HG03280 (cell line): ENCODE results near the gene FKTN.

ENCODE experiments used
- ATAC-seq: cut with Tn5 transposase; IDR thresholded peaks from one replicate; pipeline ENCODE4 v1.9.1; 2021; ENCODE audit warnings: mild to moderate bottlenecking, moderate library complexity; ENCODE audit not compliant: unreplicated experiment

The FKTN gene

GRCh38 chr9:105625088-105625487, 67.2 kb downstream of the FKTN start:
- ATAC-seq = no peak

DNA sequence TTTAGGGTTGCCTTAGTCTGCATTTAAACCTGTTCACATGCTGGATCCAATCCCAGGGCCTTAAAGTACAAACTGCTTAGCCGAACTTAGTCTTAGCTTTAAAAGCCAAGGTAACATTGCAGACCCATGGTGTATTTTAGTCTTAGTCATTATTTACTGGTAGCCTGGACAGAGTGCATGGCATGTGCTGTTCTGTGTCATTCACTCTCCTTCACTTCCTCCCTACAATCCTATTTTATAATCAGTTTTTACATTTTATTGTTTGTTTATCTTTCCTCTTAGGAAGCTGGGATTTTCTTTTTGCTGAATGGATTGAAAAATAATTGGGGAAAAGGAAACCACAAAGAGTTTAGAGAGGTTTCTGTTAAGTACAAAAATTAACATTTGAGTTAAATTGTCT, 74.9 kb downstream of the FKTN start:
- ATAC-seq = no peak

DNA sequence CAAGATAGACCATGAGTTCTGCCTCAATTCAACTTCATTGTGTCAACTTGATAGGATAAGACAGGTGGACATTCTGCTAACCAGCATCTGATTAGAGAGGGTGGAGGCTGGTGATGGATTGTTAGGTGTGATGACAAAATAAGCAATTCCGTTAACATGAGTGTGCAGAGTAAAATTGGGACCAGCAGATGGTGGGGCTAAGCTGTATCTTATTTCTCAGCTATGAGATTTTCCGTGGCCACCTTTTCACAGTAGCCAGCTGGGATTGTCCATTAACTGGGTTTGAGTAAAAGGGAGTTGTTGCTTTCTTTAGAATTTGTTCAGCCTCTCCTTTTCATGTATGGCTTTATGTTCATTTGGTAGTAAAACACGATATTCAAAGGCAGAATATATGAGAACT, 75.5 kb downstream of the FKTN start:
- no peak for ATAC-seq

GRCh38 chr9:105636331-105636730, 78.4 kb downstream of the FKTN start:
- ATAC-seq = no peak

DNA sequence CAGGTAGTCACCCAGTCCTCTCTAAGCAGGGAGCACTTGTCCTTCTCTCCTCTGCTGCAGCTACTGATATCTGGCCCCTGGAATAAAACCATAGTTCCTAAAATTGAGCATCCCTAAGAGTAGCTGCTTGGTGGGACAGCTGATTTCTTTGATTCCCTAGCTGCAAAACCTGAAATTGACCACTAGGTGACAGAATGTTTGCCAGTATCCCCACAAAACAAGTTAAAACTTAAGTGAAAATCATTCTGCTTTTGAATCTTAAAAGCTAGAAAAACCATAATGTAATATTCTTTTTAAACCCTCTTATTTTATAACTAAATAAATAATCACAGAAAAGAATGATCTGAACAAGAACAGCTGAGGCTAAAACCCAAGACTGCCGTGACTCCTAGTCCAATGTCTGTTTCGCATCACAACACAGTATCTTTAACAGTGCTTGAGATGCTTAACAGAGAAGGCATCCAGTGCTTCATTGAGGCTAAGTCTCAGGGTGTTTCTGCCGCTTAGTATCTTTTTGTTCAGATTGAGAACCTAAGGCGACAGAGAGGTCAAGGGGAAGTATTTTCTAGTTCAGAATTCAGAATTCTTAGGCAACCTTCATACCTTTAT, 80.0 kb downstream of the FKTN start:
- ATAC-seq = no peak

- ATAC-seq = no peak
Measured at GRCh38 chr9:105639936-105640335, 82.0 kb downstream of the FKTN start.

DNA sequence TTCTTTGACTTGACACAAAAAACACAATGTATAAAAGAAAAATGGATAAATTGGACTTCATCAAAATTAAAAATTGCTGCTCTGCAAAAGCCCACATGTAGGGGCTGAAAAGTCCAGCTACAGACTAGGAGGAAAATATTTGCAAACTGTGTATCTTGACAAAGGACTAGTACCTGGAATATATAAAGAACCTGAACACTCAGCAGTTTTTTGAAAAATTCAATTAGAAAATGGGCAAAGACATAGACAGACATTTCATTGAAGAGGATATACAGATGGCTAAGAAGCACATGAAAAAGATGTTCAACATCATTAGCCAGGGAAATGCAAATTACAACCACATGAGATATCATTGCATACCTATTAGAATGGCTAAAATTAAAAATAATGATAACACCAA, 85.9 kb downstream of the FKTN start:
- ATAC-seq = no peak

- no peak for ATAC-seq
Measured at GRCh38 chr9:105646879-105647594, 89.1 kb downstream of the FKTN start.

DNA sequence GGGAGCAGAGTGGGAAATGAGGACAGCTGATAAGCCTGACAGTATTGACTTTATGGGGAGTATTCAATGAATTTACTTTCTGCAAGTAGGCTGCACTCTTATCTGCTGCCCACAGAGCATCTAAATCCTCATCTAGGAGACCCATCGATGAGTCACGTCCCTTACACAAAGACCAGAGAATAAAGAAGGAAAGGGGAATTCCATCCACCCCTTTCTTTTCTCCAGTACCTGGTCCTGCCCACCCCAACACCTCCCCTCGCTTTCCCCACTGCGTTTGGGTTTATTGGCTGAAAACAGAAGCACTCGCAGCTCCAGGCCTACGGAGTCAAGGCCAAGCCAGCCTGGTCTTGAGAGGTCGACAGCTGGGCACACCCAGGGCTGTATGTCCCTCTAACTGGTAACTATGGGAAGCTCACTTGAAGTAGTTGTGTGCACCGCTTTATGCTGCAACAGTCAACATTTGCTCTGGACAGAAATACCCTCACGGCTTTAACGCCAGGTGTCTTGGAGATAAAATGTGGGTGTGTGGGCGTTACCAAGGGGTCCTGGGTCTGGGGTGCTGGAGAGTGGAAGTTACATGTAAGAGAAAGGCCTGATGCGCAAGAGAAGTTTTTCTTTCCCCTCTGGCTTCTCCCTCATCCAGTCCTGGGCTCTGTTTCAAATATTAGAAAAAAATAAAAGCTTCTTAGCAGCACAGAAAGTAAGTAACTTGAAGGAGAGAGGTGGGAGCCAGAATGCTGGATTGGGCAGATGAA, 89.8 kb downstream of the FKTN start:
- no peak for ATAC-seq

GRCh38 chr9:105651806-105652205, 93.9 kb downstream of the FKTN start:
- no peak for ATAC-seq

GRCh38 chr9:105656131-105656921, 98.4 kb downstream of the FKTN start:
- peak; percentile 52 for ATAC-seq

- no peak for ATAC-seq
Measured at GRCh38 chr9:105658351-105658750, 100.4 kb downstream of the FKTN start.

DNA sequence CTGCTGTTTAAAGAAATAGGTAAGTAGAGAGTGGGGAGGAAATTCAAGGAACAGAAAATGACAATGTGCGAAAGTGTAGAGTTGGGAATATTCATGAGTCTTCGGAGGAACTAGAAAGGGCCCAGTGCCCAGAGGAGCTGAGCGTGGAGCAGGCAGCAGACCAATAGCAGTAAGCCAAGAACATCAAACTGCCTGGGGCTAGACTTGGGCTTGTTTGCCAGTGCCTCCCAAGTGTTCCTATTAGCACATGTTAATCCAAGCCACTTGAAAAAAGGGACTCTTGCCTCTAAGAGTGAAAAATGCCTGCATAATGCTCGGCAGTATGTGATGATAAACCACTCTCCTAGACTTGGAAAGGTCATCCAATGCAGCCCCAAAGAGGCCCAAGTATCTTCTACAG, 103.1 kb downstream of the FKTN start:
- no peak for ATAC-seq

DNA sequence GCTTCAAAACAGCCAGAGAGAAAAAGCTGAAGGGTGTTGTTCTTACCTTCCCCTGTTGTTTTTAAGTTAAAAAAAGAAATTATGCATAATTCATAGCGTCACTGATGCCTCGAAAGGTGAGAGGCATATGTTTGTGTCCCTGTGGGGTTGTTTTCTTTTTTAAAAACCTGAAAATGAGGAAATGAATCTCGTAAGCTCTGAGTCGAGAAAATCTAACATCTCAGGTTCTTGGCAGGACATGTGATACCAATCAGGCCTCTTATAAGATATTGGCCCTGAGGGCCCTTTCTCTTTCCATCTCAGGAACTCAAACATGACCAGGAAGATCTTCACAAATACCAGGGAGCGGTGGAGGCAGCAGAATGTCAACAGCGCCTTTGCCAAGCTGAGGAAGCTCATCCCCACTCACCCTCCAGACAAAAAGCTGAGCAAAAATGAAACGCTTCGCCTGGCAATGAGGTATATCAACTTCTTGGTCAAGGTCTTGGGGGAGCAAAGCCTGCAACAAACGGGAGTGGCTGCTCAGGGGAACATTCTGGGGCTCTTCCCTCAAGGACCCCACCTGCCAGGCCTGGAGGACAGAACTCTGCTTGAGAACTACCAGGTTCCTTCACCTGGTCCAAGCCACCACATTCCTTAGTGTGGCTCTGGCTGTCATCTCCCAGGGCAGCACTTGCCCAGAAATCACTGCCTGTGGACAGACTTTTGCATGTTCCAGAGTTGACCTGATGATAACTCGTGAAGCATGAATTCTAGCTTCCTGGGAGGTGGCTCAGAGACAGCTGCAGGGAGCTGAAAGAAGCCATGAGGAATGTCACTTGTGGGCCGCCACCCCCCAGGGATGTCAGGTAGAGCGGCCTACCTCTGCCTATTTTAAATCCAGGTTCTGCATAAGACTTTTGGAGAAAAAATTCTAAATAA, 104.5 kb downstream of the FKTN start, which contains the start of gene TAL2:
TAL2 (plus strand) TSS at position 274 of the 921 bp plus-strand sequence; CDS start at position 314, 40 bp downstream.
- ATAC-seq = peak; percentile 87

- no peak for ATAC-seq
Measured at GRCh38 chr9:105663914-105664313, 106.0 kb downstream of the FKTN start.

DNA sequence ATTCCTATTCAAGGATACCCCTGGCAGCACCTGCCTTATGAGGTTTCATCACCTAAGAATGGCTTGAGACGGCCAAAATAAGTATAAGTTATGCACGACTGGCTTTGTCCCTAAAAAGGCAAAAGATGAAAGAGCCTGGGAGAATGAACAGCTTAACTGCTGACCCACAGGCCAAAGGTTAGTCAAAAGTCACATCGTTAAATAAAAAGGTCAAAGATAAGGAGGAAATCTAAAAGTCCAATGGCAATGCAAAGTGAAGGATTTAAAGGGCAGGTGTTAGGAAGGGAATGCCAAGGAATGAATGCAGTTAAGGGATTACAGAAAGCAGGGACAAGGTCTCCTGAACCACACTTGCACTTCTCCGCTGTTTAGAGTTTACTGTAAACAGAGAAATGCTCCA, 109.9 kb downstream of the FKTN start:
- ATAC-seq = no peak

DNA sequence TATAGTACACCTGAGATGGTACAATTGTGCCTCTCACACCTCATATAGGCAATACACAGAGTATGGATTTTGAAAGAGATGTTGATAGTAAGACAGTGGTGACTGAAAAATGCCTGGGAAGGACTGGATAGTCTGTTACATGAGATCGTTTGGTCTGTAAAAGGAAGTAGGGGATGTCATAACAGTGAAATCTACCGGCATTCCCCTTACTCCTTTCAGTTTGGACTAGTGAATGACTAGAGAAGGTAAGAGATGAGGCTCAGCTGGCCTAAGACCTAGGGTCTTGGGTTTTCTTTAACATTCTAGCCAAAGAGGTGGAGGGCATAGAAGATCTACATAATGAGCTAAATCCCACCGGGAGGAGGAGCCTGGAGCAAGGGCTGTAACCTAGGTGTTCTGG, 112.4 kb downstream of the FKTN start:
- no peak for ATAC-seq

- ATAC-seq = no peak
Measured at GRCh38 chr9:105670775-105671174, 112.8 kb downstream of the FKTN start.

DNA sequence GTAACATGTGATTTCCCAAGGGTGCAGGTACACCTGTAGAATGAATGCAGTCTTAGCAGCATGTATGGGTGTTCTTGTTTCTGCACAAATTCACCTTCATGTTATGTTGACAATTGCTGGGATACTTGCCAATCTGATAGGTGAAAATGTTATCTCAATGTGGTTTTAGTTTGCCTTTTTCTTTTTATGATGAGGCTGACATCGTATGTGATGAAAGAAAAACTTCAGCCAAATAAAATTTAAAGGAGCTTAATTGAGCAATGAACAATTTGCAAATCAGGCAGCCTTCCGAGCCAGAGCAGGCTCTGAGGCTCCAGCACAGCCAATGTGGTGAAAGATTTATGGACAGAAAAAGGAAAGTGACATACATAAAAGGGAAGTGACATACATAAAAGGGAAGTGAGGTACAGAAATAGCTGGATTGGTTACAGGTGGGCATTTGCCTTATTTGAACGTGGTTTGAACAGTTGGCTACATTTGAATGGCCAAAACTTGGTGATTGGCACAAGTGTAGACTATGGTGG, 114.8 kb downstream of the FKTN start:
- ATAC-seq = no peak

DNA sequence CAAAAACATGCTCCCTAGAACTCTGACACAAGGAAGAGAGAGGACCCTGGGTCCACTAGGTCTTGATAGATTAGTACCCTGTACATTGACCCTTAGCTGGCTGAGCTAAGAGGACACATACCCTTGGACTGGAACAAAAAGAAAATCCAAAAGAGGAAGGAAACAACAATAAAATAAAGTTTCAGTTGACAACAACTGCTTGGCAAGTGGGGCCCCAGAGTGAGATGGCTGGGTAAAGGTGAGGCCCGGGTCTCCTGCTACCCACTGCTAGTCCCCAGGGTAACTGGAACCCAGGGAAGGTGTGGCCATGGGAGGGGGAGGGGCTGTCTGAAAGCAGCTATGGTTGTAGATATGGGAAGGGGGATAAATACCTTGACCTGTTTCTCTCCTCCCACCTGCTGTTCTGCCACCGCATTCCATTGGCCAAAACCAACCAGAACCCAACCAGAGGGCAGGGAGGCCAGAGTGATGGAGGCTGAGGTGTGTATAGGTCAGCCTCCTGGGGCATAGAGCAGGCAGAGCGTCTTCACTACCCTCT, 116.0 kb downstream of the FKTN start:
- no peak for ATAC-seq
